D721Med (cell line): ENCODE data around the gene OLA1.

Source experiments
- DNase-seq: peaks from one replicate; pipeline ENCODE4 v3.0.0; 2011; ENCODE audit warnings: low spot score; ENCODE audit not compliant: insufficient read length
- FAIRE-seq: peaks from 2 replicates; lab custom pipeline; 2011; peaks lifted over from hg19 to GRCh38; lab: Jason Lieb, UNC
- TF ChIP-seq, protein P1 (sequence below): IDR thresholded peaks from 2 replicates; pipeline ENCODE4 v1.5.1; 2012; ENCODE audit warnings: mild to moderate bottlenecking, control low read depth; ENCODE audit not compliant: insufficient read depth; ENCODE audit errors: missing control alignments

Gene OLA1

DNA sequence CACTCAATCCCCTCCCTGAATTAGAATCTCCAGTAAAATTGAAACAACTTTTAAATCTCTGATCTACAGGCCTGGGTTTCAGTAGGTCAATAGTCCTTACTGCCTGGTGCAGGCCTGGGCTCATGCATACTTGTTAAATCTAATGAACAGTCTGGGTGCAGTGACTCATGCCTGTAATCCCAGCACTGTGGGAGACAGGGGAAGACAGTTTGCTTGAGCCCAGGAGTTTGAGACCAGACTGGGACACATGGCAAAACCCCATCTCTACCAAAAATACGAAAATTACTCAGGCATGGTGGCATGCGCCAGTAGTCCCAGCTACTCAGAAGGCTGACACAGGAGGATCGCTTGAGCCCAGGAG lies 188.5 kb downstream of the OLA1 start:
- FAIRE-seq (no peak), DNase-seq (no peak)
- TF ChIP-seq, protein P1, sequence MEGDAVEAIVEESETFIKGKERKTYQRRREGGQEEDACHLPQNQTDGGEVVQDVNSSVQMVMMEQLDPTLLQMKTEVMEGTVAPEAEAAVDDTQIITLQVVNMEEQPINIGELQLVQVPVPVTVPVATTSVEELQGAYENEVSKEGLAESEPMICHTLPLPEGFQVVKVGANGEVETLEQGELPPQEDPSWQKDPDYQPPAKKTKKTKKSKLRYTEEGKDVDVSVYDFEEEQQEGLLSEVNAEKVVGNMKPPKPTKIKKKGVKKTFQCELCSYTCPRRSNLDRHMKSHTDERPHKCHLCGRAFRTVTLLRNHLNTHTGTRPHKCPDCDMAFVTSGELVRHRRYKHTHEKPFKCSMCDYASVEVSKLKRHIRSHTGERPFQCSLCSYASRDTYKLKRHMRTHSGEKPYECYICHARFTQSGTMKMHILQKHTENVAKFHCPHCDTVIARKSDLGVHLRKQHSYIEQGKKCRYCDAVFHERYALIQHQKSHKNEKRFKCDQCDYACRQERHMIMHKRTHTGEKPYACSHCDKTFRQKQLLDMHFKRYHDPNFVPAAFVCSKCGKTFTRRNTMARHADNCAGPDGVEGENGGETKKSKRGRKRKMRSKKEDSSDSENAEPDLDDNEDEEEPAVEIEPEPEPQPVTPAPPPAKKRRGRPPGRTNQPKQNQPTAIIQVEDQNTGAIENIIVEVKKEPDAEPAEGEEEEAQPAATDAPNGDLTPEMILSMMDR, result no peak

DNA sequence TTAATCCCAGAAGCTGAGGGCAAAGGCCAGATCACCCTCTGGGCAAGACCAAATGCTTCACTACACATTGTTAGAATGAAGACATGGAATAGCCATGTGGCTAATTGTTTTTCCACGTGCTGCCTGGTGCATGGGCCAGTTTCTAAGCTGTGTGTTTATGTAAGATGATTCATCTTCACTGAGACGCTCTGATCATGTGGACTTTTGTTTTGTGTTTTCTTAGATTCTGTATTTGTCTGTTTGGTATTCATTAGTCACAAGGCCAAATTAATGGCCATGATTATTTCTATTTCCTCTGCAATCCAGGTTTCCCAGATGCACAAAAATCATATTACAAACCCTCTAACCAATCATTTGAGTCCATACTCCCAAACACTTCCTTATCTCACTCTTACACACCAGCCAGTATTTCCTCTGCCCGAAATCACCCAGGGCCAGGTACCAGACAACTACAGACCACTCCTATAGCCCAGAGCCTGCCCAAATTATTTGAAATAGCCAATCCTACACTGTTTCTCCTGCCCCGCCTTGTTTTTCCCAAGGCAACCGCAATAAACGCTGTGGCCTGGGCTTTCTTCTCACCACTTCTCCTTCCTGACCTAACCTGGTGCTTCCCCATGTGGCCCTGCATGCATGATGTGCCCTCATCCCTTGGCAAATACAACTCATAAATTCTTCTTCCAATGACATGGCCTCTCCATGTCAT lies 189.0 kb downstream of the OLA1 start:
- no peak for DNase-seq
- TF ChIP-seq, protein P1, result no peak
- FAIRE-seq, result no peak

DNA sequence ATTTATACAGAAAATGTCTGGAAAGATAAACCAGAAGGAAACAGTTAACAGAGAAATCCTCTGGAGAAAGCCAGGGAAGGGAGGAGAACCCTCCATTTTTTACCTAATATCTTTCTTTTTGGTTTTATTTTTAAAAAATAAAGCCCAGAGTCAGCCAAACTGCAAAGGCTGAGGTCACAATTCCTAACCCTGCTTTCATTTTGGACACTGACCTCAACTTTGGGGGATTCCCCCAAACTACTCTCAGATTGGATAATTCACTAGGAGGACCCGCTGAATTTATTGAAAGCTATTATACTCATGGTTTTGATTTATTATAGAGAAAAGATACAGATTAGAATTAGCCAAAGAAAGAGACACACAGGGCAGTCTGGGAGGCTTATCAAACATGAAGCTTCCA lies 189.9 kb downstream of the OLA1 start:
- FAIRE-seq (no peak), DNase-seq (no peak)
- TF ChIP-seq, protein P1, result no peak

DNA sequence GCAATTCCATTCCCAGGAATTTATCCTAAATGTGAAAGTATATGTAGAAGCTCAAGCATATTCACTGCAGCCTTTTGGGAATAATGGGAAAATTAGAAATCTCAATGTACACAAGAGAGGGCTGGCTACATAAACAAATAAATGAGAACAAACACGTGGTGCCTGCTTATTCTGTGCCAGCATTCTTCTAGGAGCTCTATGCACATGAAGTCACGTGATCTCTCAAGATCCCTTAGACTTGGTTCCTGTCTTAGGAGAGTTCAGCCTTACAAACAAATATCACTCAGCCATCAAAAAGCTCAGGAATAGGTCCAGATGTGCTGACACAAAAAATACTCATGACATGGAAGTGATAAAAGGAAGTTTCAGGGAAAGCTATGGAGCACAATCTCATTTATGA lies 190.3 kb downstream of the OLA1 start:
- no peak for DNase-seq
- no peak for FAIRE-seq
- TF ChIP-seq, protein P1, result no peak

DNA sequence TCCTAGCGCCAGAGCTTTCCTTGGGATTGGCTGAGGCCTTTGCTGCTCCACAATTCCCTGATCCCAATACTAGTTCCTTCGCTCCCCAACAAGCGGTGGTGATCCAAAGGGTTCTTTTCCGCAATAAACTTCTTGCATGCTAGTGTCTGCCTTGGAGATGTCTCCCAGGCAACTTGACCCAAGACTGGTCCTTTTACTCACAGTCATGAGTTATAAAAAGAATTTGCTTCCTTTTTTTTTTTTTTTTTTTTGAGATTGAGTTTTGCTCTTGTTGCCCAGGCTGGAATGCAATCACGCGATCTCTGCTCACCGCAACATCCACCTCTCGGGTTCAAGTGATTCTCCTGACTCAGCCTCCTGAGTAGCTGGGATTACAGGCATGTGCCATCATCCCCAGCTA lies 193.4 kb downstream of the OLA1 start:
- TF ChIP-seq, protein P1, result no peak
- FAIRE-seq, result no peak
- no peak for DNase-seq

DNA sequence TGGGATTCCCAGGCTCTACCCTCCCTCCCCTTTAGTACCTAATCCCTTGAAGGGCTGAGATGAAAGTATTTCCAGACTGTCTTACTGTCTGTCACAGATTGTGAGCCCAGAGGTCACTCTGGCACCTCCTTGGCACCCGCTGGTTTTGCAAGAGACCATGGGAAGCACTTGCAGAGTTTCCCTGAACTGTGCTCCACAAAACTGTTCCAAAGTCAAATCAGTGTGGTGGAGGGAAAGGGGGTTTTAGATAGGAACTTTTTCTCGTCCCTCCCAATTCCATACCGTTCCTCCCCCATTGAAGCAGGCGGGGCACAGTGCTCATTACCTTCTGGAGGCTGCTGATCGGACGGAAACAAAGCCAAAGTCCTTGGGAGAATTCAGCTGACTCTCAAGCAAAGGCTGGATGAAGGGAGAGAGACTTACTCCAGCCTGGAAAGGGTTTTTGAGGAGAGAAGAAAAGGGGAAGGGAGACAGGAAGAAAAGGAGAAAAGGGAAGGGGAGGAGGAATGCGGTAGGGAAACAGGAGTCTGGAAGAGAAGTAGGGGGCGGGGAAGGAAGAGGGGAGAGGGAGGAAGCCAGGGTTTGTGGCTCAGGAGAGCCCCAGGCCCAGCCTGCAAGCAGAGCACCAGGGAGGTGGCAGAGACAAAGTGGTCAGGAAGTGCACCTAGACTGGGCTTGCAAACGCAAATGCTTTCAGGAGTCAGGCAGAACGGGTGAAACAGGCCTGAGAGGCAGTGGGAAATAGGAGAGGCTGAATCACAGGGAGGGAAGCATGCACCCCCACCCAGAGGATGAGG lies 194.8 kb downstream of the OLA1 start:
- DNase-seq (no peak), FAIRE-seq (no peak)
- TF ChIP-seq, protein P1, result no peak

DNA sequence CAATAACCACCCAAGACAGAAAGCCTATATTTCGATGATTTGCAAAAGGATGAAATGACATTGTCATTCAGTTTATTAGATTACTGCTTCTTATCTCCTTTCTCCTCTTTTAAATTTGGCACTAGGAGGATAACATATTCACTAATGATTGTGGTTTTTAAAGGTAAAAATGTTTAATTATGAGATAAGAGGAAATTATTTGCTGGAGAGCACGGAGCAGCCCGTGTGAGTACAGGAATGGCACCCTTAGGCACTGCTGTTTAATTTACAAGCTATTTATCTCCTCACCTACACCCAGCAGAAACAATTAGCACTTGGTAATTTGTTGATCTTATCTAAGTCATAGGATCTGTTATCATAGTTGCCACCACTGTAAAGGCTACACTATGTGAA lies 195.8 kb downstream of the OLA1 start:
- no peak for DNase-seq
- TF ChIP-seq, protein P1, result no peak
- no peak for FAIRE-seq
